SK-N-MC (cell line): ENCODE data around the gene MRPL30.
"Not testable (repeated sequence)": the region's sequence is repeated elsewhere in the genome, so short reads cannot be mapped to it uniquely, and the experiment has no call there.

ENCODE experiments used
- EZH2 ChIP-seq: fragments of 200-600 bp; sonication (generic); IDR thresholded peaks from one replicate; pipeline ENCODE4 v1.6.1; 2017; ENCODE audit warnings: antibody characterized with exemption
- POLR2AphosphoS5 ChIP-seq: IDR thresholded peaks from 2 replicates; pipeline ENCODE4 v1.6.1; 2012; ENCODE audit warnings: mild to moderate bottlenecking, low read depth, low read length, borderline replicate concordance

- not testable (repeated sequence) for TF ChIP-seq EZH2, POLR2AphosphoS5
Observed at GRCh38 chr2:99233177-99233576, 52.2 kb downstream of the MRPL30 start.
